ENCODE measurements around the gene PPP6R2.

Gene PPP6R2

DNA sequence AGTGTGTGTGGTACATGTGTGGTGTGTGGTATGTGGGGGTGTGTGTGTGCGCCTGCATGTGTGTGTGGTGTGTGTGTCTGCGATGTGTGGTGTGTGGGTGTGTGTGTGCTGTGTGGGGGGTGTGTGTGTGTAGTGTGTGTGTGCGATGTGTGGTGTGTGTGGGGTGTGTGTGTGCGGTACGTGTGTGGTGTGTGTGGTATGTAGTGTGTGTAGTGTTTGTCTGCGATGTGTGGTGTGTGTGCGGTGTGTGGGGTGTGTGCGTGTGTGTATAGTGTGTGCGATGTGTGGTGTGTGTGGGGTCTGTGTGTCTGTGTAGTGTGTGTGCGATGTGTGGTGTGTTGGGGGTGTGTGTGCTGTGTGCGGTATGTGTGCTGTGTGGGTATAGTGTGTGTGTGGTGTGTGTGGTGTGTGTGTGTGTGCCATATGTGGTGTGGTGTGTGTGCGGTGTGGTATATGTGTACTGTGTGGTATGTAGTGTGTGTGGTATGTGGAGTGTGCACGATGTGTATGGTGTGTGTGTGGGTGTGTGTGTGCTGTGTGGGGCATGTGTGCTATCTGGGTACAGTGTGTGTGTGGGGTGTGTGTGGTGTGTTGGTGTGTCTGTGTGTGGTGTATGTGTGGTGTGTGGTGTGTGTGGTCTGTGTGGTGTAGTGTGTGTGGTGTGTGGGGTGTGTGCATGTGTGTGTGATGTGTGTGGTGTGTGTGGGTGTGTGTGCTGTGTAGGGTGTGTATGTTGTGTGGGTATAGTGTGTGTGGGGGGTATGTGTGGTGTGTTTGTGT, 5.7 kb upstream of the PPP6R2 start (continued):
- TF ChIP-seq, protein P1, sequence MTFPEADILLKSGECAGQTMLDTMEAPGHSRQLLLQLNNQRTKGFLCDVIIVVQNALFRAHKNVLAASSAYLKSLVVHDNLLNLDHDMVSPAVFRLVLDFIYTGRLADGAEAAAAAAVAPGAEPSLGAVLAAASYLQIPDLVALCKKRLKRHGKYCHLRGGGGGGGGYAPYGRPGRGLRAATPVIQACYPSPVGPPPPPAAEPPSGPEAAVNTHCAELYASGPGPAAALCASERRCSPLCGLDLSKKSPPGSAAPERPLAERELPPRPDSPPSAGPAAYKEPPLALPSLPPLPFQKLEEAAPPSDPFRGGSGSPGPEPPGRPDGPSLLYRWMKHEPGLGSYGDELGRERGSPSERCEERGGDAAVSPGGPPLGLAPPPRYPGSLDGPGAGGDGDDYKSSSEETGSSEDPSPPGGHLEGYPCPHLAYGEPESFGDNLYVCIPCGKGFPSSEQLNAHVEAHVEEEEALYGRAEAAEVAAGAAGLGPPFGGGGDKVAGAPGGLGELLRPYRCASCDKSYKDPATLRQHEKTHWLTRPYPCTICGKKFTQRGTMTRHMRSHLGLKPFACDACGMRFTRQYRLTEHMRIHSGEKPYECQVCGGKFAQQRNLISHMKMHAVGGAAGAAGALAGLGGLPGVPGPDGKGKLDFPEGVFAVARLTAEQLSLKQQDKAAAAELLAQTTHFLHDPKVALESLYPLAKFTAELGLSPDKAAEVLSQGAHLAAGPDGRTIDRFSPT (tag by site-specific recombination; IDR thresholded peaks at IDR 0.05) = no peak
- TF ChIP-seq ZNF184 (tag by site-specific recombination; IDR thresholded peaks at IDR 0.05) (no peak), SP3 (tag by site-specific recombination; IDR thresholded peaks at IDR 0.05) (no peak), ZNF654 (tag by site-specific recombination; IDR thresholded peaks at IDR 0.05; ENCODE audit: low read depth) (no peak), ZNF391 (tag by site-specific recombination; IDR thresholded peaks at IDR 0.05; ENCODE audit: borderline replicate concordance, low read depth) (no peak), ZNF311 (tag by site-specific recombination; IDR thresholded peaks at IDR 0.05; ENCODE audit: borderline replicate concordance) (0 out of 2 replicates have a peak, but pooled peaks have one; percentile 65), ZFP3 (tag by site-specific recombination; IDR thresholded peaks at IDR 0.05; ENCODE audit: low read depth) (no peak), ZEB2 (tag by site-specific recombination; IDR thresholded peaks at IDR 0.05) (no peak), TCF7L2 (IDR thresholded peaks at IDR 0.05; ENCODE audit: borderline replicate concordance, low read depth, low read length) (no peak), ZNF585B (tag by site-specific recombination; IDR thresholded peaks at IDR 0.05) (no peak), RBAK (tag by site-specific recombination; IDR thresholded peaks at IDR 0.05) (no peak), ZNF548 (tag by site-specific recombination; IDR thresholded peaks at IDR 0.05) (no peak; the same call in 1 of the 2 replicates), MZF1 (tag by site-specific recombination; IDR thresholded peaks at IDR 0.05; ENCODE audit: borderline replicate concordance) (no peak), ZBTB48 (tag by site-specific recombination; IDR thresholded peaks at IDR 0.05) (no peak), ZFP69B (tag by site-specific recombination; IDR thresholded peaks at IDR 0.05) (no peak), ZNF837 (tag by site-specific recombination; IDR thresholded peaks at IDR 0.05) (no peak), ZFHX2 (tag by site-specific recombination; conservative IDR thresholded peaks at IDR 0.05) (peak; percentile 57), EGR2 (tag by site-specific recombination; IDR thresholded peaks at IDR 0.05; ENCODE audit: low read depth) (peak; percentile 62), ZNF610 (tag by site-specific recombination; IDR thresholded peaks at IDR 0.05; ENCODE audit: borderline replicate concordance) (no peak), ZBTB8A (tag by site-specific recombination; IDR thresholded peaks at IDR 0.05) (no peak), ZNF211 (tag by site-specific recombination; IDR thresholded peaks at IDR 0.05; ENCODE audit: low read depth) (peak; percentile 60; the same call in 1 of the 2 replicates), BCL11A (tag by site-specific recombination; IDR thresholded peaks at IDR 0.05; ENCODE audit: low read depth) (no peak), KLF16 (tag by site-specific recombination; IDR thresholded peaks at IDR 0.05) (no peak)
- TF ChIP-seq, protein P2, sequence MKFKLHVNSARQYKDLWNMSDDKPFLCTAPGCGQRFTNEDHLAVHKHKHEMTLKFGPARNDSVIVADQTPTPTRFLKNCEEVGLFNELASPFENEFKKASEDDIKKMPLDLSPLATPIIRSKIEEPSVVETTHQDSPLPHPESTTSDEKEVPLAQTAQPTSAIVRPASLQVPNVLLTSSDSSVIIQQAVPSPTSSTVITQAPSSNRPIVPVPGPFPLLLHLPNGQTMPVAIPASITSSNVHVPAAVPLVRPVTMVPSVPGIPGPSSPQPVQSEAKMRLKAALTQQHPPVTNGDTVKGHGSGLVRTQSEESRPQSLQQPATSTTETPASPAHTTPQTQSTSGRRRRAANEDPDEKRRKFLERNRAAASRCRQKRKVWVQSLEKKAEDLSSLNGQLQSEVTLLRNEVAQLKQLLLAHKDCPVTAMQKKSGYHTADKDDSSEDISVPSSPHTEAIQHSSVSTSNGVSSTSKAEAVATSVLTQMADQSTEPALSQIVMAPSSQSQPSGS (tag by site-specific recombination; IDR thresholded peaks at IDR 0.05; ENCODE audit: low read depth) = no peak
- TF ChIP-seq, protein P3, sequence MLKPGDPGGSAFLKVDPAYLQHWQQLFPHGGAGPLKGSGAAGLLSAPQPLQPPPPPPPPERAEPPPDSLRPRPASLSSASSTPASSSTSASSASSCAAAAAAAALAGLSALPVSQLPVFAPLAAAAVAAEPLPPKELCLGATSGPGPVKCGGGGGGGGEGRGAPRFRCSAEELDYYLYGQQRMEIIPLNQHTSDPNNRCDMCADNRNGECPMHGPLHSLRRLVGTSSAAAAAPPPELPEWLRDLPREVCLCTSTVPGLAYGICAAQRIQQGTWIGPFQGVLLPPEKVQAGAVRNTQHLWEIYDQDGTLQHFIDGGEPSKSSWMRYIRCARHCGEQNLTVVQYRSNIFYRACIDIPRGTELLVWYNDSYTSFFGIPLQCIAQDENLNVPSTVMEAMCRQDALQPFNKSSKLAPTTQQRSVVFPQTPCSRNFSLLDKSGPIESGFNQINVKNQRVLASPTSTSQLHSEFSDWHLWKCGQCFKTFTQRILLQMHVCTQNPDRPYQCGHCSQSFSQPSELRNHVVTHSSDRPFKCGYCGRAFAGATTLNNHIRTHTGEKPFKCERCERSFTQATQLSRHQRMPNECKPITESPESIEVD (tag by site-specific recombination; IDR thresholded peaks at IDR 0.05) = no peak
- TF ChIP-seq, protein P4, sequence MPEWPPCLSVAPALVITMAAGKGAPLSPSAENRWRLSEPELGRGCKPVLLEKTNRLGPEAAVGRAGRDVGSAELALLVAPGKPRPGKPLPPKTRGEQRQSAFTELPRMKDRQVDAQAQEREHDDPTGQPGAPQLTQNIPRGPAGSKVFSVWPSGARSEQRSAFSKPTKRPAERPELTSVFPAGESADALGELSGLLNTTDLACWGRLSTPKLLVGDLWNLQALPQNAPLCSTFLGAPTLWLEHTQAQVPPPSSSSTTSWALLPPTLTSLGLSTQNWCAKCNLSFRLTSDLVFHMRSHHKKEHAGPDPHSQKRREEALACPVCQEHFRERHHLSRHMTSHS (tag by site-specific recombination; IDR thresholded peaks at IDR 0.05) = no peak
- TF ChIP-seq, protein P5, sequence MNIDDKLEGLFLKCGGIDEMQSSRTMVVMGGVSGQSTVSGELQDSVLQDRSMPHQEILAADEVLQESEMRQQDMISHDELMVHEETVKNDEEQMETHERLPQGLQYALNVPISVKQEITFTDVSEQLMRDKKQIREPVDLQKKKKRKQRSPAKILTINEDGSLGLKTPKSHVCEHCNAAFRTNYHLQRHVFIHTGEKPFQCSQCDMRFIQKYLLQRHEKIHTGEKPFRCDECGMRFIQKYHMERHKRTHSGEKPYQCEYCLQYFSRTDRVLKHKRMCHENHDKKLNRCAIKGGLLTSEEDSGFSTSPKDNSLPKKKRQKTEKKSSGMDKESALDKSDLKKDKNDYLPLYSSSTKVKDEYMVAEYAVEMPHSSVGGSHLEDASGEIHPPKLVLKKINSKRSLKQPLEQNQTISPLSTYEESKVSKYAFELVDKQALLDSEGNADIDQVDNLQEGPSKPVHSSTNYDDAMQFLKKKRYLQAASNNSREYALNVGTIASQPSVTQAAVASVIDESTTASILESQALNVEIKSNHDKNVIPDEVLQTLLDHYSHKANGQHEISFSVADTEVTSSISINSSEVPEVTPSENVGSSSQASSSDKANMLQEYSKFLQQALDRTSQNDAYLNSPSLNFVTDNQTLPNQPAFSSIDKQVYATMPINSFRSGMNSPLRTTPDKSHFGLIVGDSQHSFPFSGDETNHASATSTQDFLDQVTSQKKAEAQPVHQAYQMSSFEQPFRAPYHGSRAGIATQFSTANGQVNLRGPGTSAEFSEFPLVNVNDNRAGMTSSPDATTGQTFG (tag by site-specific recombination; IDR thresholded peaks at IDR 0.05; ENCODE audit: borderline replicate concordance) = peak; percentile 50; the same call in 1 of the 2 replicates
- TF ChIP-seq, protein P6, sequence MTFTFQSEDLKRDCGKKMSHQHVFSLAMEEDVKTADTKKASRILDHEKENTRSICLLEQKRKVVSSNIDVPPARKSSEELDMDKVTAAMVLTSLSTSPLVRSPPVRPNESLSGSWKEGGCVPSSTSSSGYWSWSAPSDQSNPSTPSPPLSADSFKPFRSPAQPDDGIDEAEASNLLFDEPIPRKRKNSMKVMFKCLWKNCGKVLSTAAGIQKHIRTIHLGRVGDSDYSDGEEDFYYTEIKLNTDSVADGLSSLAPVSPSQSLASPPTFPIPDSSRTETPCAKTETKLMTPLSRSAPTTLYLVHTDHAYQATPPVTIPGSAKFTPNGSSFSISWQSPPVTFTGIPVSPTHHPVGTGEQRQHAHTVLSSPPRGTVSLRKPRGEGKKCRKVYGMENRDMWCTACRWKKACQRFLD (tag by site-specific recombination; IDR thresholded peaks at IDR 0.05) = no peak; the same call in 1 of the 2 replicates
